ENCODE data around the gene SULF2.

The SULF2 gene

GRCh38 chr20:47717421-47717820, 67.9 kb downstream of the SULF2 start:
- Histone ChIP-seq H3K36me3 (ENCODE audit: control insufficient read depth in 5 of 5, insufficient read depth in 5 of 5, low read length in 5 of 5) (no peaks in the 10 kb centered on the region), H3K4me3 (ENCODE audit: low read depth in 1 of 5, low read length in 5 of 5) (no peak overlapping the region), H3K27ac (ENCODE audit: low read depth, low read length) (no peak overlapping the region), H3K9ac (ENCODE audit: low read length in 5 of 5) (no peak overlapping the region), H3K9me3 (ENCODE audit: control insufficient read depth in 5 of 5, low read length in 5 of 5) (no peaks in the 10 kb centered on the region), H3K27me3 (ENCODE audit: control insufficient read depth in 5 of 5, insufficient read depth in 4 of 5, low read length in 5 of 5) (peaks cover 0 to 2% (median 0%) of the 10 kb centered on the region in 5 donors), H3K4me1 (ENCODE audit: control insufficient read depth in 5 of 5, insufficient read depth in 5 of 5, low read length in 5 of 5) (peaks cover 0 to 44% (median 37%) of the 10 kb centered on the region in 5 donors)

- H3K36me3 ChIP-seq (ENCODE audit: control insufficient read depth in 5 of 5, insufficient read depth in 5 of 5, low read length in 5 of 5), result peaks cover 0 to 2% (median 0%) of the 10 kb centered on the region in 5 donors
- peaks cover 0 to 5% (median 0%) of the 10 kb centered on the region in 5 donors for H3K27me3 ChIP-seq (ENCODE audit: control insufficient read depth in 5 of 5, insufficient read depth in 4 of 5, low read length in 5 of 5)
- H3K9me3 ChIP-seq (ENCODE audit: control insufficient read depth in 5 of 5, low read length in 5 of 5), result no peaks in the 10 kb centered on the region
- no peak overlapping the region for H3K27ac ChIP-seq (ENCODE audit: low read depth, low read length)
- no peak overlapping the region for H3K4me3 ChIP-seq (ENCODE audit: low read depth in 1 of 5, low read length in 5 of 5)
- no peak overlapping the region for H3K9ac ChIP-seq (ENCODE audit: low read length in 5 of 5)
- peaks cover 0 to 22% (median 19%) of the 10 kb centered on the region in 5 donors for H3K4me1 ChIP-seq (ENCODE audit: control insufficient read depth in 5 of 5, insufficient read depth in 5 of 5, low read length in 5 of 5)
Measured at GRCh38 chr20:47713878-47714450, 71.3 kb downstream of the SULF2 start.

DNA sequence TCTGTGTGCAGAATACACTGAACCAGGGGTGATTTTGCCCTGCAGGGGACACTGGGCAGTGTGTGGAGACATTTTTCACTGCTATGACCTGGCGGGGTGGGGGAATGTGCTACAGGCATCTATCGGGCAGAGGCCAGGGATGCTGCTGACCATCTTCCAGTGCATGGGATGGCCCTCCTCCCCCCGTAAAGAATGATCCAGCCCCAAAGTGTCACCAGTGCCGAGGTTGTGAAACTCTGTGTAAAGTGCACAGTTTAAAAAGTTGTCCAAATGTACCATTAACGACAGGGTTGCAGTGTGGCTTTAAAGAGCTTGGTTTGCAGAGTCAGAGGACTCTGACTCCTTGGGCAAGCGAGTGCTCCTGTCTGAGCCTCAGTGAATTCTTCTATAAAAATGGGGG, 72.1 kb downstream of the SULF2 start:
- Histone ChIP-seq H3K27me3 (ENCODE audit: control insufficient read depth in 5 of 5, insufficient read depth in 4 of 5, low read length in 5 of 5) (peaks cover 0 to 5% (median 0%) of the 10 kb centered on the region in 5 donors), H3K36me3 (ENCODE audit: control insufficient read depth in 5 of 5, insufficient read depth in 5 of 5, low read length in 5 of 5) (peaks cover 0 to 2% (median 0%) of the 10 kb centered on the region in 5 donors), H3K27ac (ENCODE audit: low read depth, low read length) (no peak overlapping the region), H3K9me3 (ENCODE audit: control insufficient read depth in 5 of 5, low read length in 5 of 5) (no peaks in the 10 kb centered on the region), H3K4me1 (ENCODE audit: control insufficient read depth in 5 of 5, insufficient read depth in 5 of 5, low read length in 5 of 5) (peaks cover 1 to 28% (median 24%) of the 10 kb centered on the region in 5 donors), H3K4me3 (ENCODE audit: low read depth in 1 of 5, low read length in 5 of 5) (no peak overlapping the region), H3K9ac (ENCODE audit: low read length in 5 of 5) (no peak overlapping the region)

DNA sequence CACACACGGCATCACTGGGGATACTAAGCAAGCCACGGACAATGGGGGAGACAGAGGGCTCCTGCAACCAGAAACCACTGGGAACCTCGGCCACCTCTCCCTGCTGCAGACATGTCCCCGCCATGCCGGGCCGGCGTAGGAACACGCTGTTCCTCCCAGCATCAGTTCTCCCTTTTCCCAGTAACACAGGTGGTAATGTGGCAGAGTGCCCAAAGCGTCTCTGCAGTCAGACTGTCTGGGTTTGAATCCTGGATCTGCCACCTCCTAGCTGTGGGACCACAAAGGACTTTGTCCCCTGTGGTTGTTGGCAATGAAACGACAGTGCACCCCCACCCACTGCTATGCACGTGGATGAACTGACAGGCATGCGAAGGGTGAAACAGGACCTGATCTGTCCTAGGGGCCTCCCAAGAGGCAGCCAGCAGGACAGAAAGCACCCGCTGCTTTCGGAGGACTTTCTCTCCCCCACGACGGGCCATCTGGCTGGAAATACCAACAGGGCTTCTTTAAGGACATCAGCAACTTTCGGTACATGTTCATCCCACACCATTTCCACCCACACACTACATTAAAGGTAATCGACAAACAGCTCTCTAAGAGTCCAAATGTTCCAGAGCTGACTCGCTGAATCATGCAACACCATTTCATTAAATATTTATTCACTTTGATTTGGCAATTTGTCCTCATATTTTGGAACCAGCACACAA, 74.1 kb downstream of the SULF2 start:
- Histone ChIP-seq H3K4me3 (ENCODE audit: low read depth in 1 of 5, low read length in 5 of 5) (no peak overlapping the region), H3K9me3 (ENCODE audit: control insufficient read depth in 5 of 5, low read length in 5 of 5) (no peaks in the 10 kb centered on the region), H3K36me3 (ENCODE audit: control insufficient read depth in 5 of 5, insufficient read depth in 5 of 5, low read length in 5 of 5) (peaks cover 0 to 2% (median 0%) of the 10 kb centered on the region in 5 donors), H3K9ac (ENCODE audit: low read length in 5 of 5) (no peak overlapping the region), H3K27me3 (ENCODE audit: control insufficient read depth in 5 of 5, insufficient read depth in 4 of 5, low read length in 5 of 5) (peaks cover 0 to 9% (median 0%) of the 10 kb centered on the region in 5 donors), H3K4me1 (ENCODE audit: control insufficient read depth in 5 of 5, insufficient read depth in 5 of 5, low read length in 5 of 5) (peaks cover 1 to 29% (median 25%) of the 10 kb centered on the region in 5 donors), H3K27ac (ENCODE audit: low read depth, low read length) (no peak overlapping the region)

GRCh38 chr20:47710665-47711045, 74.6 kb downstream of the SULF2 start:
- Histone ChIP-seq H3K4me3 (ENCODE audit: low read depth in 1 of 5, low read length in 5 of 5) (no peak overlapping the region), H3K27ac (ENCODE audit: low read depth, low read length) (no peak overlapping the region), H3K4me1 (ENCODE audit: control insufficient read depth in 5 of 5, insufficient read depth in 5 of 5, low read length in 5 of 5) (peaks cover 1 to 29% (median 26%) of the 10 kb centered on the region in 5 donors), H3K27me3 (ENCODE audit: control insufficient read depth in 5 of 5, insufficient read depth in 4 of 5, low read length in 5 of 5) (peaks cover 0 to 9% (median 0%) of the 10 kb centered on the region in 5 donors), H3K36me3 (ENCODE audit: control insufficient read depth in 5 of 5, insufficient read depth in 5 of 5, low read length in 5 of 5) (peaks cover 0 to 2% (median 0%) of the 10 kb centered on the region in 5 donors), H3K9ac (ENCODE audit: low read length in 5 of 5) (no peak overlapping the region), H3K9me3 (ENCODE audit: control insufficient read depth in 5 of 5, low read length in 5 of 5) (no peaks in the 10 kb centered on the region)

- no peak overlapping the region for H3K27ac ChIP-seq (ENCODE audit: low read depth, low read length)
- H3K4me3 ChIP-seq (ENCODE audit: low read depth in 1 of 5, low read length in 5 of 5), result no peak overlapping the region
- H3K4me1 ChIP-seq (ENCODE audit: control insufficient read depth in 5 of 5, insufficient read depth in 5 of 5, low read length in 5 of 5), result peaks cover 1 to 37% (median 30%) of the 10 kb centered on the region in 5 donors
- no peaks in the 10 kb centered on the region for H3K9me3 ChIP-seq (ENCODE audit: control insufficient read depth in 5 of 5, low read length in 5 of 5)
- H3K9ac ChIP-seq (ENCODE audit: low read length in 5 of 5), result no peak overlapping the region
- peaks cover 0 to 7% (median 0%) of the 10 kb centered on the region in 5 donors for H3K27me3 ChIP-seq (ENCODE audit: control insufficient read depth in 5 of 5, insufficient read depth in 4 of 5, low read length in 5 of 5)
- peaks cover 0 to 2% (median 0%) of the 10 kb centered on the region in 5 donors for H3K36me3 ChIP-seq (ENCODE audit: control insufficient read depth in 5 of 5, insufficient read depth in 5 of 5, low read length in 5 of 5)
Measured at GRCh38 chr20:47708953-47709833, 76.1 kb downstream of the SULF2 start.

DNA sequence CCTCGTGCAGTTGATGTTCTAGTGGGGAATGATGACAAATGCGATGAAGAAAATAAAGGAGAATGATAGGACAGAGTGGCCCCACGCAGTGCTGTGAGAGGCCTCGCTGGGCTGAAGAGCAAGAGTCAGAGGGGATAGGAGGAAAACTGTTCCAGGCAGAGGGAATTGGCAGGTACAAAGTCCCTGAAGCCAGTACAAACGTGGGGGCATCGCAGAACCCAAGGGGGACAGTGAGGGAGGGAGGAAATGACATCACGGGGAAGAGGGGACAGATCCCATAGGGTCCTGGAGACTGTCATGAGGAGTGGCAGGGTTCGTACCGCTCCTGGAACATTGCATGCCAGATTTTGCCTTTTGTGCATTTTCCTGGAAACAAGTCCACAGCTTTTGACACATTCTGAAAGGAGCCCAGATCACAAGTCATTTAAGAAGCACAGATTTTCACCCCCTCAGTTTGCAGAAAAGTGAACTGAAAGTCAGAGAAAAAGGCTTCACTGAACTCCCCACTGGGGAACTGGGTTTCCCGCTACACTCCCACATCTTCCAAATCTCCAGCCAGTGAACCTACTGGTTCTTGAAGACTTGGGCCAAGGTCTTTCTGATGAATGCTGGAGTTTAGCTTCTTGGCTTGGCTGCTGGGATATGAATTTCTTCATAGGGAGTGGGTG, 77.0 kb downstream of the SULF2 start:
- peaks cover 0 to 7% (median 0%) of the 10 kb centered on the region in 5 donors for H3K27me3 ChIP-seq (ENCODE audit: control insufficient read depth in 5 of 5, insufficient read depth in 4 of 5, low read length in 5 of 5)
- H3K9ac ChIP-seq (ENCODE audit: low read length in 5 of 5), result no peak overlapping the region
- H3K4me1 ChIP-seq (ENCODE audit: control insufficient read depth in 5 of 5, insufficient read depth in 5 of 5, low read length in 5 of 5), result peaks cover 1 to 35% (median 21%) of the 10 kb centered on the region in 5 donors
- H3K36me3 ChIP-seq (ENCODE audit: control insufficient read depth in 5 of 5, insufficient read depth in 5 of 5, low read length in 5 of 5), result peaks cover 0 to 2% (median 0%) of the 10 kb centered on the region in 5 donors
- H3K27ac ChIP-seq (ENCODE audit: low read depth, low read length), result no peak overlapping the region
- H3K4me3 ChIP-seq (ENCODE audit: low read depth in 1 of 5, low read length in 5 of 5), result no peak overlapping the region
- no peaks in the 10 kb centered on the region for H3K9me3 ChIP-seq (ENCODE audit: control insufficient read depth in 5 of 5, low read length in 5 of 5)

GRCh38 chr20:47706345-47706744, 78.9 kb downstream of the SULF2 start:
- Histone ChIP-seq H3K27me3 (ENCODE audit: control insufficient read depth in 5 of 5, insufficient read depth in 4 of 5, low read length in 5 of 5) (peaks cover 0 to 7% (median 0%) of the 10 kb centered on the region in 5 donors), H3K36me3 (ENCODE audit: control insufficient read depth in 5 of 5, insufficient read depth in 5 of 5, low read length in 5 of 5) (peaks cover 0 to 3% (median 0%) of the 10 kb centered on the region in 5 donors), H3K9ac (ENCODE audit: low read length in 5 of 5) (no peak overlapping the region), H3K9me3 (ENCODE audit: control insufficient read depth in 5 of 5, low read length in 5 of 5) (no peaks in the 10 kb centered on the region), H3K27ac (ENCODE audit: low read depth, low read length) (no peak overlapping the region), H3K4me3 (ENCODE audit: low read depth in 1 of 5, low read length in 5 of 5) (no peak overlapping the region), H3K4me1 (ENCODE audit: control insufficient read depth in 5 of 5, insufficient read depth in 5 of 5, low read length in 5 of 5) (peaks cover 1 to 28% (median 15%) of the 10 kb centered on the region in 5 donors)

- Histone ChIP-seq H3K27ac (ENCODE audit: low read depth, low read length) (no peak overlapping the region), H3K9me3 (ENCODE audit: control insufficient read depth in 5 of 5, low read length in 5 of 5) (no peaks in the 10 kb centered on the region), H3K4me1 (ENCODE audit: control insufficient read depth in 5 of 5, insufficient read depth in 5 of 5, low read length in 5 of 5) (peaks cover 1 to 28% (median 15%) of the 10 kb centered on the region in 5 donors), H3K27me3 (ENCODE audit: control insufficient read depth in 5 of 5, insufficient read depth in 4 of 5, low read length in 5 of 5) (peaks cover 0 to 5% (median 0%) of the 10 kb centered on the region in 5 donors), H3K9ac (ENCODE audit: low read length in 5 of 5) (no peak overlapping the region), H3K36me3 (ENCODE audit: control insufficient read depth in 5 of 5, insufficient read depth in 5 of 5, low read length in 5 of 5) (peaks cover 0 to 6% (median 0%) of the 10 kb centered on the region in 5 donors), H3K4me3 (ENCODE audit: low read depth in 1 of 5, low read length in 5 of 5) (no peak overlapping the region)
Measured at GRCh38 chr20:47705497-47705856, 79.8 kb downstream of the SULF2 start.
